GM12872 (cell line): ENCODE results near the gene VGF.

Source experiments
- TF ChIP-seq, protein P1 (sequence below): IDR thresholded peaks from 3 replicates; pipeline ENCODE4 v1.5.1; 2011; ENCODE audit warnings: low read depth, mild to moderate bottlenecking, low read length, moderate library complexity; ENCODE audit not compliant: insufficient read depth

VGF gene

GRCh38 chr7:101166909-101167644, 1.7 kb upstream of the VGF start:
- TF ChIP-seq, protein P1, sequence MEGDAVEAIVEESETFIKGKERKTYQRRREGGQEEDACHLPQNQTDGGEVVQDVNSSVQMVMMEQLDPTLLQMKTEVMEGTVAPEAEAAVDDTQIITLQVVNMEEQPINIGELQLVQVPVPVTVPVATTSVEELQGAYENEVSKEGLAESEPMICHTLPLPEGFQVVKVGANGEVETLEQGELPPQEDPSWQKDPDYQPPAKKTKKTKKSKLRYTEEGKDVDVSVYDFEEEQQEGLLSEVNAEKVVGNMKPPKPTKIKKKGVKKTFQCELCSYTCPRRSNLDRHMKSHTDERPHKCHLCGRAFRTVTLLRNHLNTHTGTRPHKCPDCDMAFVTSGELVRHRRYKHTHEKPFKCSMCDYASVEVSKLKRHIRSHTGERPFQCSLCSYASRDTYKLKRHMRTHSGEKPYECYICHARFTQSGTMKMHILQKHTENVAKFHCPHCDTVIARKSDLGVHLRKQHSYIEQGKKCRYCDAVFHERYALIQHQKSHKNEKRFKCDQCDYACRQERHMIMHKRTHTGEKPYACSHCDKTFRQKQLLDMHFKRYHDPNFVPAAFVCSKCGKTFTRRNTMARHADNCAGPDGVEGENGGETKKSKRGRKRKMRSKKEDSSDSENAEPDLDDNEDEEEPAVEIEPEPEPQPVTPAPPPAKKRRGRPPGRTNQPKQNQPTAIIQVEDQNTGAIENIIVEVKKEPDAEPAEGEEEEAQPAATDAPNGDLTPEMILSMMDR: no peak

- TF ChIP-seq, protein P1: no peak
Measured at GRCh38 chr7:101166648-101166908, 1.2 kb upstream of the VGF start.

DNA sequence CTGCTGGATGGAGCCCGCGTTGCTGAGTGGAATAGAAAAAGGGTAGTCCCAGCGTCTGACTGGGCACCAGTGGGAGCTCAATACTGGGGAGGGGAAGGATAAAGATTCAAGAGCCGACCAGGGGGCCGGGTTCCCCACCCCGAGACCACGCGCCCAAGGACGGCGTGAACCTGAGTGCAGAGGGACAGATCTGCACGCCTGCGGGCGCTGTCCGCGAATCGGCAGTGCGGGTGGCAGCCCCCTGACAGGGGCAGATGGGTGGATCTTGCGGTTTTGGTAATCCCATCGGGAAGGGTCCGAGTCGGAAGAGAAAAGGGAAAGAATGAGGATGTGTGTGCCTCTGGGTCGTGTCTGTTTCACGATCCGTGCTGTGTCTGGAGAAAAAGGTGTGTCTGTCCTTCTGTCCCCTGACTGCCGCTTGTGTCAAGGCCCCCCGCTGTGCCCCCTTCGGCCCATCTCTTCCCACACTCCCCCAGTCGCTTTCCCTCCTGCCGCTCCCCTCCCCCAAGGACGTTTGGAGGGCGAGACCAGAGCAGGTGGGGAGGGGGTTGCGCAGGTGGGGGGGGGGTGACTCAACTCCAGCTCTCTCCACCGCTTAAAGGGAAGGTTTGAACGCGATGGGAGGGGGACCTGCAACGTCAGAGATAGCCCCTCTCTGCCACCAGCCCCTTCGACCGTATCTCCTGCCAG, 734 bp upstream of the VGF start:
- TF ChIP-seq, protein P1: no peak

DNA sequence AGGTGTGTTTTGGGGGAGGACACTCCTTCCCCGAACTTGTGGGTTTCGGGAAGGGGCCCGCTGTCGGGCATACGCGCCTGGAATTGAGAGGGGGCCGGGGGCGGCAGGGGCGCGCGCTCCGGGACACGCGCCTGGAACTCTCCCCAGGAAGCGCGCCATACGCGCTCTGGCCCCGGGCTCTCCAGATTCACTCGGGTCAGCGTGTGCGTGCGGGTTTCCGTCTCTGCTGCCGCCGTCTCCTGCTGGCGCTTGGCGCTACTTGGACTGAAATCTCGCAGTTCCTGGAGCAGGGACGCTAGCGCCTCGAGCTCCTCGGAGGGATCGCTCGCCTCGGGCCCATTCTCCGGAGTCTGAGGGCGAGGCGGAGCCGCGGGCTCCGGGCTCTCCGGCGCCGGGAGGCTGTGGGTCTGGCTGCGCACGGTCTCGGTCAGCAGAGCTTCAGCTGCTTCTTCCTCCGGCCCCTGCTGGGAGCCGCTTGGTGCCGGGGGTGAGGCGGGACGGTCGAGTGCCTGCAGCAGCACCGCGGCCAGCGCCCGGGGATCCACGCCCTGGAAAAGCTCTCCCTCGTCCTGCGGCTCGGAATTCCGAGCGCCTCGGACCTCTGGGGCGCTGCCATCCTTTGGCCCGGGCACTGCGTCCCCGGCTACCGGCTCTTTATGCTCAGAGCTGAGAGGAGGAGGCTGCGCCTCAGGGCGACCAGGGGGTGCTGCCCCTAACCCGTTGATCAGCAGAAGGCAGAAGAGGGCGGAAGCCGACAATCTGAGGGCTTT, 1.1 kb downstream of the VGF start:
- TF ChIP-seq, protein P1: no peak

GRCh38 chr7:101163279-101164070, 1.9 kb downstream of the VGF start:
- TF ChIP-seq, protein P1: no peak

DNA sequence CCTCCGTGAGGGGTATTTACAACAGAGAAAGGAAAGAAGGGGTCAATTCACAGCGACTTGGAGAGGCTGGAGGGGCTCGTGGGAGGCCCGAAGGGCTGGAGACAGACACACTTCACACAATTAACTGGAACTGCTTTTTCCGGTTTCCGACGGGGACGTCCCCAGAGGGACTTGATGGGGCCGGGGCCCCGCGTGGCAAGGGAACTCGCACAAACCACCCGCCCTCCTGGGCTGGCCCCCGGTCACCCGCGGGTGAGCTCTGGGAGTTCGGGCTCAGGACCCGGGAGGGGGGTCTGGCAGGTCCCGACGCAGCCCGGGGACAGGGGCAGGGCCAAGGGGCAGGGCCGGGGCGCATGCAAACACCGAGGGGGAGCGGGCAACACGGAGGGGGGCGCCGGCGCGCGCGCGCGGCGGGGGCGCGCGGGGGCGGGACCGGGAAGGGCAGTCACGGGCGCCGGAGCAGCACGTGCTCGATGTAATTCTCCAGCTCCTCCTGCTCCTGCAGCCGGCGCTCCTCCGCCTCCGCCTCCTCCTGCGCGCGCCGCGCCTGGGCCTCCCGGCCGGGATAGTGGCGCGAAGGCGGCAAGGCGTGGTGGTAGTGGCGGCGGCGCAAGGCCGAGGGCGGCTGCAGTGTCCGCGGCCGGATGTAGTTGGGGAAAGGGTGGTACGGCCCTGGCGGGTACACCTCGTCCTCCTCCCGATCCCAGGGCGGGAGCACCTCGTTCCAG, 2.7 kb downstream of the VGF start:
- TF ChIP-seq, protein P1: no peak
